ENCODE measurements around the gene DHX35.

The DHX35 gene

DNA sequence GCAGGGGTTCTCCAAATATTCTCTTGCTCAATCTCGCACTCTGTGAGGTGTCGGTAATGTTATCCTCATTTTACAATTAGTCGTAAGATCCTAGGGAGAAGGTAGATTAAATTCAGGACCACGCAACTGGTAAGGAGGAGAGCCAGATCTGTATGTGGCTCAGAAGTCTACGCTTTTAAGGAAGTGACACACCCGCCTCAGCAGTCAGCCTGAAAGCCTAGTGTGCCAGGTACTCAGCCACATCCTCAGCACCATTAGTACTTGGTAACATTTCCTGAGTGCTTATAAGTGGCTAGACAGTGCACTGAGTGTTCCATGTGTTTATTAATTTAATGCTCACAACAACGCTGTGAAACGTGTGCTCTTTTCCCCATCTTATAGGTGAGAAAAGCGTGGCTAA lies 63.7 kb downstream of the DHX35 start:
- H3K27me3 ChIP-seq (ENCODE audit: insufficient read depth, low read length), result no peaks in the 10 kb centered on the region
- H3K36me3 ChIP-seq (ENCODE audit: insufficient read depth, low read length), result peaks cover 59% of the 10 kb centered on the region

GRCh38 chr20:39029364-39029763 lies 67.2 kb downstream of the DHX35 start:
- H3K27me3 ChIP-seq (ENCODE audit: insufficient read depth, low read length), result no peaks in the 10 kb centered on the region
- H3K36me3 ChIP-seq (ENCODE audit: insufficient read depth, low read length), result peaks cover 44% of the 10 kb centered on the region
- no peak overlapping the region for H2AFZ ChIP-seq (ENCODE audit: low read length)
- H3K9me2 ChIP-seq (ENCODE audit: low read depth, low read length), result no peaks in the 10 kb centered on the region
- no peaks in the 10 kb centered on the region for H3K4me1 ChIP-seq (ENCODE audit: insufficient read depth, low read length, severe bottlenecking)
- H3K27ac ChIP-seq (ENCODE audit: low read depth, low read length, poor library complexity, severe bottlenecking), result no peak overlapping the region
- no peak overlapping the region for H3K9ac ChIP-seq (ENCODE audit: low read length)
- H3K9me3 ChIP-seq (ENCODE audit: low read length), result no peaks in the 10 kb centered on the region
- no peaks in the 10 kb centered on the region for H4K20me1 ChIP-seq (ENCODE audit: insufficient read depth, low read length)
- H3K79me2 ChIP-seq (ENCODE audit: insufficient read depth, low read length), result no peaks in the 10 kb centered on the region
- no peaks in the 10 kb centered on the region for H3F3A ChIP-seq (ENCODE audit: insufficient read depth, low read length)
- TF ChIP-seq CTCF (IDR thresholded peaks at IDR 0.05; ENCODE audit: low read length), result no peak
- no peak for TF ChIP-seq EZH2 (IDR thresholded peaks at IDR 0.05; ENCODE audit: borderline replicate concordance, low read length)
- no peak overlapping the region for H3K4me3 ChIP-seq (ENCODE audit: low read depth, low read length, poor library complexity, severe bottlenecking)
- no peak overlapping the region for H3K4me2 ChIP-seq (ENCODE audit: low read length)

More for the DNA sequence above, 63.7 kb downstream of the DHX35 start:
- no peak overlapping the region for H3K27ac ChIP-seq (ENCODE audit: low read depth, low read length, poor library complexity, severe bottlenecking)
- H3K9ac ChIP-seq (ENCODE audit: low read length), result no peak overlapping the region
- no peak overlapping the region for H2AFZ ChIP-seq (ENCODE audit: low read length)
- H3K4me3 ChIP-seq (ENCODE audit: low read depth, low read length, poor library complexity, severe bottlenecking), result no peak overlapping the region
- no peak overlapping the region for H3K4me2 ChIP-seq (ENCODE audit: low read length)
- no peaks in the 10 kb centered on the region for H3K9me3 ChIP-seq (ENCODE audit: low read length)
- H3K79me2 ChIP-seq (ENCODE audit: insufficient read depth, low read length), result no peaks in the 10 kb centered on the region
- no peaks in the 10 kb centered on the region for H3F3A ChIP-seq (ENCODE audit: insufficient read depth, low read length)
- no peaks in the 10 kb centered on the region for H4K20me1 ChIP-seq (ENCODE audit: insufficient read depth, low read length)
- no peak for TF ChIP-seq EZH2 (IDR thresholded peaks at IDR 0.05; ENCODE audit: borderline replicate concordance, low read length)
- no peak for TF ChIP-seq CTCF (IDR thresholded peaks at IDR 0.05; ENCODE audit: low read length)
- no peaks in the 10 kb centered on the region for H3K9me2 ChIP-seq (ENCODE audit: low read depth, low read length)
- no peaks in the 10 kb centered on the region for H3K4me1 ChIP-seq (ENCODE audit: insufficient read depth, low read length, severe bottlenecking)

DNA sequence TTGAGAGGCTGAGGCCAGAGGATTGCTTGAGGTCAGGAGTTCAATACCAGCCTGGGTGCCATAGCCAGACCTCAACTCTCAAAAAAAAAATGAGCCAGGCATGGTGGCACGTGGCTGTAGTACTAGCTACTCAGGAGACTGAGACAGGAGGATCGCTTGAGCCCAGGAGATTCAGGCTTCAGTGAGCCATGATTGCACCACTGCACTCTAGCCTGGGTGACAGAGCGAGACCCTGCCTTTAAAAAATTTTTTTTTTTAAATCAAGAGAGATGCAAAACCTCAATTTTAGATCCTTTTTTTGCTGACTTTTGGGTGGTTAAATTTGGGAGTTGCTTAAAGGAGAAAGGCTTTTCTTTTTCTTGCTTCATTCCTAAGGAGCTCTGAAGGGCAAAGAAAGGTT lies 70.9 kb downstream of the DHX35 start:
- H3K9me3 ChIP-seq (ENCODE audit: low read length), result no peaks in the 10 kb centered on the region
- H3K9ac ChIP-seq (ENCODE audit: low read length), result no peak overlapping the region
- H2AFZ ChIP-seq (ENCODE audit: low read length), result no peak overlapping the region
- H3K79me2 ChIP-seq (ENCODE audit: insufficient read depth, low read length), result no peaks in the 10 kb centered on the region
- no peaks in the 10 kb centered on the region for H4K20me1 ChIP-seq (ENCODE audit: insufficient read depth, low read length)
- no peaks in the 10 kb centered on the region for H3K9me2 ChIP-seq (ENCODE audit: low read depth, low read length)
- H3F3A ChIP-seq (ENCODE audit: insufficient read depth, low read length), result no peaks in the 10 kb centered on the region
- no peak for TF ChIP-seq CTCF (IDR thresholded peaks at IDR 0.05; ENCODE audit: low read length)
- no peak for TF ChIP-seq EZH2 (IDR thresholded peaks at IDR 0.05; ENCODE audit: borderline replicate concordance, low read length)
- H3K4me2 ChIP-seq (ENCODE audit: low read length), result no peak overlapping the region
- no peaks in the 10 kb centered on the region for H3K27me3 ChIP-seq (ENCODE audit: insufficient read depth, low read length)
- no peak overlapping the region for H3K27ac ChIP-seq (ENCODE audit: low read depth, low read length, poor library complexity, severe bottlenecking)
- no peaks in the 10 kb centered on the region for H3K4me1 ChIP-seq (ENCODE audit: insufficient read depth, low read length, severe bottlenecking)
- no peak overlapping the region for H3K4me3 ChIP-seq (ENCODE audit: low read depth, low read length, poor library complexity, severe bottlenecking)
- H3K36me3 ChIP-seq (ENCODE audit: insufficient read depth, low read length), result peaks cover 44% of the 10 kb centered on the region

All from OCI-LY1 (cell line).